DND-41 (cell line): ENCODE measurements around the gene PADI4.

Source experiments
- ATAC-seq: fragments of 200-7000 bp; cut with Tn5 transposase; 3 replicates; pipeline ENCODE4 v1.9.1; 2021; ENCODE audit warnings: low read depth; ENCODE audit not compliant: insufficient read depth
- DNase-seq: peaks from one replicate; pipeline ENCODE4 v3.0.0-alpha.2; 2020
- H2AFZ ChIP-seq: 2 replicates; pipeline ENCODE4 v1.6.0; 2012; ENCODE audit warnings: low read depth, low read length
- H3K27ac ChIP-seq: 2 replicates; pipeline ENCODE4 v1.5.1; 2012; ENCODE audit warnings: low read length, inconsistent platforms
- H3K27me3 ChIP-seq: fragments of 200-600 bp; sonication (generic); 2 replicates; pipeline ENCODE4 v1.6.0; 2012; ENCODE audit warnings: low read length, mild to moderate bottlenecking, inconsistent platforms; ENCODE audit not compliant: insufficient read depth, poor library complexity
- H3K36me3 ChIP-seq: 2 replicates; pipeline ENCODE4 v1.5.1; 2012; ENCODE audit warnings: low read length, inconsistent platforms; ENCODE audit not compliant: insufficient read depth
- H3K4me1 ChIP-seq: 2 replicates; pipeline ENCODE4 v1.5.1; 2012; ENCODE audit warnings: mild to moderate bottlenecking, low read length; ENCODE audit not compliant: insufficient read depth
- H3K4me2 ChIP-seq: 2 replicates; pipeline ENCODE4 v1.6.0; 2012; ENCODE audit warnings: mild to moderate bottlenecking, moderate library complexity, low read length, inconsistent platforms; ENCODE audit not compliant: insufficient read depth
- H3K4me3 ChIP-seq, 2 experiments: fragments of 200-600 bp in 1 of 2; shearing (Covaris generic) in 1 of 2; 2 replicates each; pipeline ENCODE4 v1.5.1; 2012 to 2016; ENCODE audit warnings: inconsistent platforms in 2 of 2, low read length in 2 of 2, mild to moderate bottlenecking in 2 of 2, low read depth in 1 of 2, moderate library complexity in 1 of 2
- H3K79me2 ChIP-seq: 2 replicates; pipeline ENCODE4 v1.6.0; 2012; ENCODE audit warnings: low read length, inconsistent platforms; ENCODE audit not compliant: insufficient read depth
- H3K9ac ChIP-seq: 2 replicates; pipeline ENCODE4 v1.6.0; 2012; ENCODE audit warnings: low read depth, mild to moderate bottlenecking, inconsistent platforms, low read length, moderate library complexity
- H3K9me3 ChIP-seq: 2 replicates; pipeline ENCODE4 v1.5.1; 2012; ENCODE audit warnings: low read length, moderate library complexity, mild to moderate bottlenecking, inconsistent platforms; ENCODE audit not compliant: insufficient read depth, severe bottlenecking
- H4K20me1 ChIP-seq: 2 replicates; pipeline ENCODE4 v1.6.0; 2012; ENCODE audit warnings: low read length; ENCODE audit not compliant: insufficient read depth
- EZH2 ChIP-seq: IDR thresholded peaks from 3 replicates; pipeline ENCODE4 v1.6.1; 2012; ENCODE audit warnings: borderline replicate concordance, low read depth, mild to moderate bottlenecking, moderate library complexity, low read length, inconsistent platforms; ENCODE audit not compliant: severe bottlenecking
- TF ChIP-seq, protein P1 (sequence below): IDR thresholded peaks from 2 replicates; pipeline ENCODE4 v1.5.1; 2012; ENCODE audit warnings: borderline replicate concordance, low read length, moderate library complexity, mild to moderate bottlenecking; ENCODE audit not compliant: poor library complexity, severe bottlenecking; ENCODE audit errors: extremely low read depth

Gene PADI4

DNA sequence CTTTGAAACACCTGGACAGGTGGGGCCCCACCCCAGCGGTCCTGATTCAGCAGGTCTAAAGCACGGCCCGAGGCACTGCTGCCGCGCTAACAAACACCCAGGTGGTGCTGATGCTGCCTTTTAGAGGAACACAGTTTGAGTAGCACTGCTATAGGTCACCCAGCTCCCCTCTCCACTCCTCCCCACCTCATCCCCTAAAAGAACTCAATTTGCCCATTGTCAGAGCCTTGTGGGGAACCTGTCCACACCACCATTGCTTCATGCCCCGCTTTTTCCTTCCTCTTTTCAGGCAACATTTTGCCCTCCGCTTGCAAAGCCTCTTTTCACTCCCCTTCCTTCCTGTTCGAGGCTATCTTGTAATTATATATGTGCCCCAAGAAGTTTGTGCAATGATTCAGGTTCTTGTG is 26.2 kb upstream of the PADI4 start:
- no peak overlapping the region for H3K9ac ChIP-seq
- no peaks in the 10 kb centered on the region for H3K4me1 ChIP-seq
- H3K4me3 ChIP-seq = no peak overlapping the region
- no peak for ATAC-seq
- no peaks in the 10 kb centered on the region for H3K9me3 ChIP-seq
- TF ChIP-seq, protein P1, sequence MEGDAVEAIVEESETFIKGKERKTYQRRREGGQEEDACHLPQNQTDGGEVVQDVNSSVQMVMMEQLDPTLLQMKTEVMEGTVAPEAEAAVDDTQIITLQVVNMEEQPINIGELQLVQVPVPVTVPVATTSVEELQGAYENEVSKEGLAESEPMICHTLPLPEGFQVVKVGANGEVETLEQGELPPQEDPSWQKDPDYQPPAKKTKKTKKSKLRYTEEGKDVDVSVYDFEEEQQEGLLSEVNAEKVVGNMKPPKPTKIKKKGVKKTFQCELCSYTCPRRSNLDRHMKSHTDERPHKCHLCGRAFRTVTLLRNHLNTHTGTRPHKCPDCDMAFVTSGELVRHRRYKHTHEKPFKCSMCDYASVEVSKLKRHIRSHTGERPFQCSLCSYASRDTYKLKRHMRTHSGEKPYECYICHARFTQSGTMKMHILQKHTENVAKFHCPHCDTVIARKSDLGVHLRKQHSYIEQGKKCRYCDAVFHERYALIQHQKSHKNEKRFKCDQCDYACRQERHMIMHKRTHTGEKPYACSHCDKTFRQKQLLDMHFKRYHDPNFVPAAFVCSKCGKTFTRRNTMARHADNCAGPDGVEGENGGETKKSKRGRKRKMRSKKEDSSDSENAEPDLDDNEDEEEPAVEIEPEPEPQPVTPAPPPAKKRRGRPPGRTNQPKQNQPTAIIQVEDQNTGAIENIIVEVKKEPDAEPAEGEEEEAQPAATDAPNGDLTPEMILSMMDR = no peak
- TF ChIP-seq EZH2 = no peak
- no peak for DNase-seq
- peaks cover 9% of the 10 kb centered on the region for H3K27me3 ChIP-seq
- no peaks in the 10 kb centered on the region for H3K36me3 ChIP-seq
- H3K27ac ChIP-seq = no peak overlapping the region
- no peak overlapping the region for H2AFZ ChIP-seq
- no peaks in the 10 kb centered on the region for H4K20me1 ChIP-seq
- no peaks in the 10 kb centered on the region for H3K79me2 ChIP-seq
- H3K4me2 ChIP-seq = no peak overlapping the region

DNA sequence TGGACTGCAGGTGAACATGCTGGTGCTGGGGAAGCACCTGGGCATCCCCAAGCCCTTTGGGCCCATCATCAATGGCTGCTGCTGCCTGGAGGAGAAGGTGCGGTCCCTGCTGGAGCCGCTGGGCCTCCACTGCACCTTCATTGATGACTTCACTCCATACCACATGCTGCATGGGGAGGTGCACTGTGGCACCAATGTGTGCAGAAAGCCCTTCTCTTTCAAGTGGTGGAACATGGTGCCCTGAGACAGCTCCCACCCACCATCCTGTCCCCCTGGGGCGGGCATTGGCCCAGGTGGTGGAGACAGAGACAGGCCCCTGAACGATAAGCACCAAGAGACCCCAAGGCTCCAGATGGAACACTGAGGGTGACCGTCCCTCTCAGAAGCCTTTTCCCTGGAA is 25.2 kb upstream of the PADI4 start:
- no peaks in the 10 kb centered on the region for H4K20me1 ChIP-seq
- no peak overlapping the region for H3K4me3 ChIP-seq
- H3K27me3 ChIP-seq = peaks cover 9% of the 10 kb centered on the region
- no peaks in the 10 kb centered on the region for H3K9me3 ChIP-seq
- no peak for DNase-seq
- no peaks in the 10 kb centered on the region for H3K4me1 ChIP-seq
- H3K27ac ChIP-seq = no peak overlapping the region
- TF ChIP-seq, protein P1 = no peak
- TF ChIP-seq EZH2 = no peak
- H3K9ac ChIP-seq = no peak overlapping the region
- no peaks in the 10 kb centered on the region for H3K36me3 ChIP-seq
- ATAC-seq = no peak
- no peak overlapping the region for H3K4me2 ChIP-seq
- no peak overlapping the region for H2AFZ ChIP-seq
- H3K79me2 ChIP-seq = no peaks in the 10 kb centered on the region

- no peaks in the 10 kb centered on the region for H4K20me1 ChIP-seq
- no peaks in the 10 kb centered on the region for H3K9me3 ChIP-seq
- ATAC-seq = no peak
- no peak overlapping the region for H2AFZ ChIP-seq
- no peak for TF ChIP-seq EZH2
- TF ChIP-seq, protein P1 = no peak
- no peak overlapping the region for H3K4me3 ChIP-seq
- peaks cover 5% of the 10 kb centered on the region for H3K27me3 ChIP-seq
- DNase-seq = no peak
- H3K27ac ChIP-seq = no peak overlapping the region
- H3K36me3 ChIP-seq = no peaks in the 10 kb centered on the region
- no peaks in the 10 kb centered on the region for H3K4me1 ChIP-seq
- no peak overlapping the region for H3K9ac ChIP-seq
- no peak overlapping the region for H3K4me2 ChIP-seq
- no peaks in the 10 kb centered on the region for H3K79me2 ChIP-seq
Measured at GRCh38 chr1:17286646-17287045, 21.4 kb upstream of the PADI4 start.
